ENCODE measurements around the gene ANKRD39. TPM values are rescaled to one million over a fixed set of nuclear protein-coding genes. Genes with fewer than 3 reads are reported as not detected.

ANKRD39 gene
- total RNA-seq, 2 experiments from 2014 or later: 22.6 TPM

DNA sequence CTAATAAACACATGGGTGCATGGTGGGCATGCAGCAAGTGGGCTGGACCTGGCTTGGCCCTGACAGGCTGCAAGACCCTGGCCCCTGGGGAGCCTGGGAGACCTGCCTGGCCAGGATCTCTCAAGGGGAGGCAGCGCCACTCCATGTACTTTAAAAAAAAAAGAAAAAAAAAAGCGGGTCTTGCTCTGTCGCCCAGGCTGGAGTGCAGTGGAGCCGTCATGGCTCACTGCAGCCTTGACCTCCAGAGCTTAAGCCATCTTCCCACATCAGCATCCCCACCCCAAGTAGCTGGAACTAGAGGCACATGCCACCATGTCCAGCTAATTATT lies 41.6 kb upstream of the ANKRD39 start:
- ChIA-PET CTCF (interaction anchor here (0.7 kb wide), 2 partner anchors 25 to 52 kb away, joined by 3 read pairs; no protein-coding TSS in a partner anchor), POLR2A (no interaction called here)
- no peak overlapping the region for H3K27ac Mint-ChIP-seq
- intact Hi-C loops (cut with micrococcal nuclease): no loop called here
- H3K9me3 Mint-ChIP-seq: no peaks in the 10 kb centered on the region
- no peaks in the 10 kb centered on the region for H3K27me3 Mint-ChIP-seq
- ATAC-seq: no peak
- no peak for DNase-seq
- peaks cover 22% of the 10 kb centered on the region for H3K4me1 Mint-ChIP-seq (ENCODE audit: low read depth)
- H3K4me3 Mint-ChIP-seq: no peak overlapping the region
- H3K36me3 Mint-ChIP-seq (ENCODE audit: low read depth): no peaks in the 10 kb centered on the region
- TF ChIP-seq CTCF (IDR thresholded peaks at IDR 0.05): no peak

GRCh38 chr2:96898641-96899412 lies 41.0 kb upstream of the ANKRD39 start:
- DNase-seq (no peak), ATAC-seq (no peak)
- ChIA-PET POLR2A (no interaction called here), CTCF (interaction anchor here (0.7 kb wide), 1 partner anchor 24 kb away, joined by 3 read pairs; no protein-coding TSS in a partner anchor)
- no peaks in the 10 kb centered on the region for H3K36me3 Mint-ChIP-seq (ENCODE audit: low read depth)
- TF ChIP-seq CTCF (IDR thresholded peaks at IDR 0.05): no peak
- H3K4me1 Mint-ChIP-seq (ENCODE audit: low read depth): peaks cover 22% of the 10 kb centered on the region
- no peaks in the 10 kb centered on the region for H3K27me3 Mint-ChIP-seq
- H3K9me3 Mint-ChIP-seq: no peaks in the 10 kb centered on the region
- H3K27ac Mint-ChIP-seq: no peak overlapping the region
- intact Hi-C loops (cut with micrococcal nuclease): no loop called here
- H3K4me3 Mint-ChIP-seq: no peak overlapping the region

DNA sequence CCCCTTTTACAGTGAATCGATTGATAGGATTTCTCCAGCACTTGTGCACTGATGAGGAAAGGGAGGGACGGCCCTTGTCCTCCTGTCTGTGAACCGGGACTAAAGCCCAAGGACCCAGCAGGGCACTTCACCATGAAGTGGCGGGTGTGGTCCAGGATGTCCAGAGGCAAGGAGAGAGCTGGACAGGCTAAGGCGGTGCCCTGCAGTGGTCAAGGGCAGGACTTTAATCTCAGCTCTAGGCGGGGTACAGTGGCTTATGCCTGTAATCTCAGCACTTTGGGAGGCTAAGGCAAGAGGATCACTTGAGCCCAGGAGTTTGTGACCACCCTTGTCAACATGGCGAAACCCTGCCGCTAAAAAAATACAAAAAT lies 40.3 kb upstream of the ANKRD39 start:
- Mint-ChIP-seq H3K9me3 (no peaks in the 10 kb centered on the region), H3K27ac (no peak overlapping the region), H3K36me3 (ENCODE audit: low read depth) (no peaks in the 10 kb centered on the region), H3K27me3 (no peaks in the 10 kb centered on the region), H3K4me3 (no peak overlapping the region), H3K4me1 (ENCODE audit: low read depth) (peaks cover 23% of the 10 kb centered on the region)
- TF ChIP-seq CTCF (IDR thresholded peaks at IDR 0.05): no peak
- intact Hi-C loops (cut with micrococcal nuclease): no loop called here
- DNase-seq (no peak), ATAC-seq (no peak)
- POLR2A ChIA-PET: no interaction called here
- CTCF ChIA-PET: no interaction called here

GRCh38 chr2:96897491-96898134 lies 39.8 kb upstream of the ANKRD39 start:
- Mint-ChIP-seq H3K4me3 (no peak overlapping the region), H3K36me3 (ENCODE audit: low read depth) (no peaks in the 10 kb centered on the region), H3K9me3 (no peaks in the 10 kb centered on the region), H3K4me1 (ENCODE audit: low read depth) (peaks cover 26% of the 10 kb centered on the region), H3K27ac (no peak overlapping the region), H3K27me3 (no peaks in the 10 kb centered on the region)
- intact Hi-C loops (cut with micrococcal nuclease): no loop called here
- ATAC-seq: no peak
- no peak for DNase-seq
- ChIA-PET CTCF (no interaction called here), POLR2A (no interaction called here)
- TF ChIP-seq CTCF (IDR thresholded peaks at IDR 0.05): no peak
